Endodermal cell (in vitro differentiated cells): ENCODE results near the gene ANGPTL8. TPM values are rescaled to one million over a fixed set of nuclear protein-coding genes. Genes with fewer than 3 reads are reported as not detected.

ENCODE experiments used
- DNase-seq: peaks from one replicate; pipeline ENCODE4 v3.0.0-alpha.2; 2017
- H3K27ac ChIP-seq: 2 replicates; pipeline ENCODE4 v1.5.1; 2013; ENCODE audit warnings: mild to moderate bottlenecking, low read depth, low read length, moderate library complexity
- H3K27me3 ChIP-seq: 2 replicates; pipeline ENCODE4 v1.6.1; 2013; ENCODE audit warnings: mild to moderate bottlenecking, low read length, moderate library complexity; ENCODE audit not compliant: insufficient read depth, control insufficient read depth, poor library complexity, severe bottlenecking
- H3K36me3 ChIP-seq: 2 replicates; pipeline ENCODE4 v1.7.0; 2013; ENCODE audit warnings: mild to moderate bottlenecking, low read length, moderate library complexity; ENCODE audit not compliant: control insufficient read depth, insufficient read depth
- H3K4me1 ChIP-seq: one replicate; pipeline ENCODE4 v1.7.0; 2013; ENCODE audit warnings: low read length; ENCODE audit not compliant: control insufficient read depth, insufficient read depth
- H3K4me3 ChIP-seq: 2 replicates; pipeline ENCODE4 v1.5.1; 2013; ENCODE audit warnings: mild to moderate bottlenecking, low read length, moderate library complexity
- H3K9ac ChIP-seq: 2 replicates; pipeline ENCODE4 v1.6.1; 2013; ENCODE audit warnings: mild to moderate bottlenecking, low read length, moderate library complexity; ENCODE audit not compliant: poor library complexity, severe bottlenecking; ENCODE audit errors: extremely low read depth
- H3K9me3 ChIP-seq: 2 replicates; pipeline ENCODE4 v1.6.1; 2013; ENCODE audit warnings: mild to moderate bottlenecking, low read length, moderate library complexity; ENCODE audit not compliant: control insufficient read depth
- H3K27ac Mint-ChIP-seq: 2 replicates; pipeline ENCODE4 v1.8.0; 2020; ENCODE audit warnings: mixed read lengths
- H3K27me3 Mint-ChIP-seq: 2 replicates; pipeline ENCODE4 v1.8.0; 2021; ENCODE audit warnings: mild to moderate bottlenecking, mixed read lengths; ENCODE audit not compliant: insufficient read depth
- H3K36me3 Mint-ChIP-seq: 2 replicates; pipeline ENCODE4 v1.8.0; 2020; ENCODE audit warnings: low read depth, mixed read lengths
- H3K4me1 Mint-ChIP-seq: 2 replicates; pipeline ENCODE4 v1.8.0; 2020; ENCODE audit warnings: mixed read lengths
- H3K4me3 Mint-ChIP-seq: 2 replicates; pipeline ENCODE4 v1.8.0; 2020; ENCODE audit warnings: mild to moderate bottlenecking, moderate library complexity, mixed read lengths
- H3K9me3 Mint-ChIP-seq: 2 replicates; pipeline ENCODE4 v1.8.0; 2020; ENCODE audit warnings: mild to moderate bottlenecking, mixed read lengths
- CTCF ChIP-seq: fragments of 200-600 bp; sonication (generic); conservative IDR thresholded peaks from 2 replicates; pipeline ENCODE4 v1.5.0; 2021; ENCODE audit warnings: antibody characterized with exemption, mild to moderate bottlenecking
- WGBS, 2 experiments: methylation state at CpG; one replicate each; pipeline versions ENCODE4 v1.1.5 to v1.1.7; 2013; ENCODE audit warnings: missing lambda C conversion rate in 2 of 2, mixed read lengths in 1 of 2; ENCODE audit not compliant: insufficient coverage in 1 of 2, insufficient read length in 1 of 2; 5-methylcytosine and 5-hydroxymethylcytosine counted together
- total RNA-seq, 2 donors: library from RNA; stranded (reverse); fragmentation: NEBNext Ultra II Directional in 1 of 2; extraction: Animal tissue kit (Norgen Biotek cat#: 25700) in 1 of 2; gene quantifications; 2 replicates in 1 of 2; 3 replicates in 1 of 2; pipeline ENCODE4 v1.2.1, GENCODE V29; 2021

ANGPTL8 gene
- total RNA-seq, 2 donors from 2014 or later: not detected

DNA sequence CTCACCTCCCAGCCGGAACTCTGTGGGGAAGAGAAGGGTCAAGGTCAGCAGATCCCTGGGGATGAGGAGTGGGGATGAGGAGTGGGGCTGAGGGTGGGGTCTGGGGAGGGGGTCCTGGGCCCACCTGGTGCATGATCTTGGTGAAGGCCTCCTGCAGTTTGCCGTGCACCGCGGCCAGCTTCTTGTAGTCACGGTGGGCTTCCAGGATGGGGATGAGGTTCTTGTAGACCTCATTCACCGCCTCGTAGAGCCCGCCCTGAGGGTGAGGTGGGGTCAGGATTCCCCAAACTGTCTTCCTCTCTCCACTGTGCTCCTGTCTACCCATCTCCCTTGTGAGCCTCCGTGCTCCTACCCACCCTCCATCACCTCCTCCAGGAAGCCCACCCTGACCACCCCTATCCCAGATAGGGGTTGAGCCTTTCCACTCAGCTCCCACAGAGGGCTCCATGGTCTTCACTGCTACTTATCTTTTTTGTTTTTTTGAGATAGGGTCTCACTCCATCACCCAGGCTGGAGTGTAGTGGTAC is 35.3 kb upstream of the ANGPTL8 start:
- H3K9me3 Mint-ChIP-seq: no peaks in the 10 kb centered on the region
- DNase-seq: no peak
- Histone ChIP-seq H3K27me3 (no peaks in the 10 kb centered on the region), H3K4me3 (no peak overlapping the region), H3K9me3 (no peaks in the 10 kb centered on the region), H3K36me3 (peaks cover 5% of the 10 kb centered on the region), H3K27ac (no peak overlapping the region), H3K4me1 (no peaks in the 10 kb centered on the region), H3K9ac (no peak overlapping the region)
- H3K36me3 Mint-ChIP-seq: peaks cover 17% of the 10 kb centered on the region
- no peak overlapping the region for H3K4me3 Mint-ChIP-seq
- H3K27ac Mint-ChIP-seq: no peak overlapping the region
- 92 to 93% methylated on average over 5 to 9 of the region's 9 CpGs for WGBS, 2 experiments
- no peaks in the 10 kb centered on the region for H3K4me1 Mint-ChIP-seq
- H3K27me3 Mint-ChIP-seq: no peaks in the 10 kb centered on the region
- no peak for TF ChIP-seq CTCF

GRCh38 chr19:11204943-11205349 is 34.5 kb upstream of the ANGPTL8 start:
- H3K4me3 Mint-ChIP-seq: no peak overlapping the region
- no peak overlapping the region for H3K9ac ChIP-seq
- peaks cover 14% of the 10 kb centered on the region for H3K36me3 Mint-ChIP-seq
- no peaks in the 10 kb centered on the region for H3K4me1 Mint-ChIP-seq
- H3K4me1 ChIP-seq: no peaks in the 10 kb centered on the region
- DNase-seq: no peak
- H3K27ac ChIP-seq: no peak overlapping the region
- 88 to 90% methylated on average over 4 to 5 of the region's 5 CpGs for WGBS, 2 experiments
- TF ChIP-seq CTCF: no peak
- peaks cover 5% of the 10 kb centered on the region for H3K36me3 ChIP-seq
- H3K9me3 ChIP-seq: no peaks in the 10 kb centered on the region
- H3K9me3 Mint-ChIP-seq: no peaks in the 10 kb centered on the region
- no peaks in the 10 kb centered on the region for H3K27me3 ChIP-seq
- no peak overlapping the region for H3K4me3 ChIP-seq
- no peaks in the 10 kb centered on the region for H3K27me3 Mint-ChIP-seq
- no peak overlapping the region for H3K27ac Mint-ChIP-seq

- Histone ChIP-seq H3K36me3 (peaks cover 5% of the 10 kb centered on the region), H3K27ac (no peak overlapping the region), H3K9me3 (no peaks in the 10 kb centered on the region), H3K9ac (no peak overlapping the region), H3K27me3 (no peaks in the 10 kb centered on the region), H3K4me3 (no peak overlapping the region), H3K4me1 (no peaks in the 10 kb centered on the region)
- H3K9me3 Mint-ChIP-seq: no peaks in the 10 kb centered on the region
- no peak for TF ChIP-seq CTCF
- DNase-seq: no peak
- no peak overlapping the region for H3K27ac Mint-ChIP-seq
- no peak overlapping the region for H3K4me3 Mint-ChIP-seq
- no peaks in the 10 kb centered on the region for H3K4me1 Mint-ChIP-seq
- no peaks in the 10 kb centered on the region for H3K27me3 Mint-ChIP-seq
- peaks cover 14% of the 10 kb centered on the region for H3K36me3 Mint-ChIP-seq
- 92 to 95% methylated on average over 8 to 9 of the region's 9 CpGs for WGBS, 2 experiments
Measured at GRCh38 chr19:11205939-11206570, 33.4 kb upstream of the ANGPTL8 start.
